Kasumi-1 (cell line): ENCODE data around the gene UBA52.

Experiments used
- DNase-seq, 2 experiments: peaks; one replicate each; lab custom pipeline; 2025; lab: John Stamatoyannopoulos, UW

UBA52 gene

GRCh38 chr19:18608805-18609716 lies 37.4 kb downstream of the UBA52 start:
- DNase-seq: no peak

DNA sequence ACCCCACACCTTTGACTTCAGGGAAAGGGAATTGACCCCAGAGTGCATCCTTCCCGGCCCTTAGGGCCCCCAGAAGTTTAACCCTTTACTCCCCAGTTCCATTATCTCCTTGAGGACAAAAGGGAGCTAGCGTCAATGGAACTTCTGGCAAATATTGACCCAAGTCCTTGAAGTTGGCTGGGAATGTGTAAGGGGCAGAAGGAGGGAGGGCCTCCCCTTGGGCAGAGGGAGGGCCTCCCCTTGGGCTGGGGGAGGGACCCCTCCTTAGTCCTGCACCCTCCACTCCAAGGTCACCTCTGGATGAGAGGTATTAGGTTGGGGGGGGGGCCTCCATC lies 38.0 kb downstream of the UBA52 start:
- DNase-seq: no peak

DNA sequence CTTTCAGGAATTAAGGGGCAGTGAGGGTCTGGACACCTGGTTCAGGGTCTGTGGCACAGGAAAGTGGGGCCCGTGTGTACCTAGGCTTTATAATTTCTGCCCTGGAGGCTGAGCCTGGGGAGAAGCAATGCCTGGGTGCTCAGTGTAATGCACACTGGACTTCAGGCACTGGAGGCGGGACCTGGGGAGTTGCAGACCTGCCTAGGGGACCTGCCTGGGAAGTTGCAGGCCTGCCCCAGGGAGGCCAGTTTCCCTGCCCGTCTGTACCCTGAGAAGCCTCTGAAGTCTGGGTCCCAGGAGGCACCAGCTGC lies 38.5 kb downstream of the UBA52 start:
- DNase-seq: no peak

- no peak for DNase-seq
Measured at GRCh38 chr19:18610556-18611326, 39.1 kb downstream of the UBA52 start.

DNA sequence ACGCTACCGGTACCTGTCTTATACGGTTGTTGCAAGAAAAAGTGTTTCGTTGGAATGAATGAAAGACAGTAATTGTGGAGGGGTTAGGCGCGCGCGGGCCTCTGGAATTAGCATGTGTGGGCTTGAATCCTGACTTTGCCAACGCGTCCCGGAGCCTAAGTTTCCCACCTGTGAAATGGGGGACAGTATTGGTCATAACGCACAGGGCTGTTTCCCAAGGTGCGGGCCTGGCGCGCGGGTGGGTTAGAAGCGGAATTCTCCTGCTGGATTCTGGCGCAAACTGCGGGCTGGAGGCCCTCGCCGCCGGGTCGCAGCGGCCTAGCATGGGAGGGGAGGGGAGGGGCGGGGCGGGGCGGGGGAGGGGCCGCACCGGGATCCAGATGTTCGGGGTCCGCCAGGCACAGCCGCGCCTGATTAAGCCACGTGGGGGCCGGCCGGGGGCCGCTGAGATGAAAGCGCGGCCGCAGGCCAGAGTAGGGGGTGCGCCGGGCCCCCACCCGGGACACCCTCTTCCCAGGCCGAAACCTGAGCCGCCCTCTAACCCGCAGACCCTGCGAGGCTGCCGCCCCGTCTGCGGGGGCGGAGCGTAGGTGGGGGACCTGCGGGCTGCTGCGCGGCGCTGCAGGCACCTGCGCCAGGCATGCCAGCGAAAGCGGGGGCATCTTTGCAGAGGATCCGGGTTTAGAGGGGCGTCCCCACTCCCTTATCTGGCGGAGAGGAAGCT lies 39.8 kb downstream of the UBA52 start:
- DNase-seq: no peak

DNA sequence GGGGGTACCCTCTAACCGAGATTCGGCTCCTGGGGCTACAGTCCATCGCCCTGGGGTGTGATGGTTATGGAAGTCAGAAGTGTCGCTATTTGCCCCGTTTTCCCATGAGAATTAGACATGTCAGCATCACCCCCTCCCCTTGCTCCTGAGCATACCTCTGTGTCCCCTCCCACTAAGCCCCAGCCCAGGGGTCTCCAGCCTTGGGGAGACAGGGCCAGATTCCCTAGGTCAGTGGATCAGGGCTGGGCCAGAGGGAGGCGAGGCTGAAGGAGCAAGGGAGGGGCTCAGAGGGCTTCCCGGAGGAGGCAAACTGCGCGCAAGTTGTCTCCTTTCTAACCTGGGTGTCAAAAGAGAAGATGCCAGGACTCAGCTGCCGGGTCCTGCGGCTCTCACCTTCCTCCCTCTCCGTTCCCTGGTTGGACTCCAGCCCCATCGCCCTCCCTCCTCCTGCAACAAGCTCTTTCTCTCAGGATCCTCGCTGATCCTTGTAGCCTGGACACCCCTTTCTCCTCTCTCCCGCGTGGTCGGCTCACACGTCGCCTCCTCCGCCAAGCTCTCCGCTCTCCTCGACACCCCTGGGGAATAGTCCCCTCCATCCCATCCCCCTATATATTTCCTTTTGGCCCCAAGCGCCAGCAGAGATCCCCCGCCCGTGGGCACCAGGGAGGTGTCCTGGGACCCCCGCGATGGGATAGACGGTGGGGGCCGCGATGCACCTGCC lies 40.6 kb downstream of the UBA52 start:
- no peak for DNase-seq

DNA sequence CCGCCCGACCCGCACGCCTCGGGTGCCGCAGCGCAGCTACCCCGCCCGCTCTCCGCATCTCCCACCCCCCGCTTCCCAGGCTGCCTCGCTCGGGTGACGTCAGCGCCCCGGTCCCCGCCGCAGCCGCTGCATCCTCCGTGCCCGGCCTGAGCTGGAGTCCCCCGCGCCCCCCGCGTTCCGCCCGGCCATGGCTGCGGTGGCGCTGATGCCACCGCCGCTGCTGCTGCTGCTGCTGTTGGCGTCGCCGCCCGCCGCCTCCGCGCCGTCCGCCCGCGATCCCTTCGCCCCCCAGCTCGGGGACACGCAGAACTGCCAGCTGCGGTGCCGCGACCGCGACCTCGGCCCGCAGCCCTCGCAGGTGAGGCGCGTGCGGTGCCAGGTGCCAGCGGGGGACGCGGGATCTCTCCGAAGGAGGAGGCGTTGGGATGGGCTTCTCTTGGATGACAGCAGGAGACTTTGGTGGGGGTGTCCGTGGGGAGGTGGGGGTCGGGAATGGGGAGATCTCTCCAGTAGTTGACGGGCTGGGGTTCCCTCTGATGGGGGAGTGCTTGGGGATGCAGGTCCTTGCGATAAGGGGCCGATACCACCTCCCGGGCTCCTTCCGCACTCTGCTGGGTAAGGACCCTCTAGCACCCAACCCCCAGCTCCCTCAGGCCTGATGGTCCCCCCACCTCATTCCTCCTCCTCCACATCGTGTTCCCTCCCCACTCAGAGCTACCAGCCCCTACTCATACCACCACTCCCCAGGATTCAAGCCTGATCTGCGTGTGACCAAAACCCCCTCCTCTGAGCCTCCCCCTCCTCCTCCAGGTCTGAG lies 41.3 kb downstream of the UBA52 start, which contains the start of gene TMEM59L:
TMEM59L (plus strand) TSS at position 99 of the 817 bp plus-strand sequence; CDS start at position 188, 89 bp downstream.
- no peak for DNase-seq

DNA sequence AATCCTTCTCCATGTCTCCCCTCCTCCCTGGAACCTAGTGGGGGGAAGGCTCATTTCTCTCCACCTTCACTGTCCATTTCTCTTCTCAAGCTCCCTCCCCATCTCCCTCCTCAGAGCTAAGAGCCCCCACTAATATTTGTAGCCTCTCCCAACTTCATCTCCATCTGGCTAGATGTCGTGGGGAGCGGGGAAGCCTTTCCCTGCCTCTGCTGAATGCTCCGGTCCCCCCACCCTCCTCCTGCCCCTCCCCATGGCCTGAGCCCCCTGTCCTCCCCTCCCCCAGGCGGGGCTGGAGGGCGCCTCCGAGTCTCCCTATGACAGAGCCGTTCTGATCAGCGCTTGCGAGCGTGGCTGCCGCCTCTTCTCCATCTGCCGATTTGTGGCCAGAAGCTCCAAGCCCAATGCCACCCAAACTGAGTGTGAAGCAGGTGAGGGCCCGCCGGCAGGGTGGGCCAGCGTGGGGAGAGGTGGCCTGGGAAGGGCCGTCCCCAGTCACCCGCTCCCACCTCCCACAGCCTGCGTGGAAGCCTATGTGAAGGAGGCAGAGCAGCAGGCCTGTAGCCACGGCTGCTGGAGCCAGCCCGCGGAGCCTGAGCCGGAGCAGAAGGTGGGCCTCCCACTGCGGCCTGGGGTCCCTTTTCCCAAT lies 42.1 kb downstream of the UBA52 start:
- DNase-seq: no peak

GRCh38 chr19:18616023-18616422 lies 44.4 kb downstream of the UBA52 start:
- no peak for DNase-seq

- DNase-seq: no peak
Measured at GRCh38 chr19:18617562-18617961, 45.9 kb downstream of the UBA52 start.

GRCh38 chr19:18618236-18618635 lies 46.6 kb downstream of the UBA52 start:
- DNase-seq: no peak

- DNase-seq: no peak
Measured at GRCh38 chr19:18620311-18620710, 48.7 kb downstream of the UBA52 start.

GRCh38 chr19:18620902-18621301 lies 49.2 kb downstream of the UBA52 start:
- DNase-seq: no peak

- no peak for DNase-seq
Measured at GRCh38 chr19:18626906-18627305, 55.2 kb downstream of the UBA52 start.
